Keratinocyte (primary cell): ENCODE results near the gene NEUROG1. TPM values are rescaled to one million over a fixed set of nuclear protein-coding genes. Genes with fewer than 3 reads are reported as not detected.
A peak's percentile ranks its signal among the peaks of the same experiment; 100 is the strongest.

Experiments used
- DNase-seq: peaks from one replicate; pipeline ENCODE4 v3.0.0-alpha.2; 2011; ENCODE audit warnings: low read depth, missing footprints, low spot score
- FAIRE-seq: peaks from 2 replicates; lab custom pipeline; 2011; peaks lifted over from hg19 to GRCh38; lab: Jason Lieb, UNC
- H2AFZ ChIP-seq: 2 replicates; pipeline ENCODE4 v1.6.0; 2012; ENCODE audit warnings: low read length, control low read depth, inconsistent platforms; ENCODE audit not compliant: control insufficient read depth
- H3K27ac ChIP-seq: 2 replicates; pipeline ENCODE4 v1.5.1; 2011; ENCODE audit warnings: low read length; ENCODE audit not compliant: control insufficient read depth, insufficient read depth
- H3K27me3 ChIP-seq: 3 replicates; pipeline ENCODE4 v1.6.0; 2011; ENCODE audit warnings: low read length; ENCODE audit not compliant: control insufficient read depth, insufficient read depth; ENCODE audit errors: extremely low read depth
- H3K36me3 ChIP-seq, 2 experiments: 2 replicates in 1 of 2; 3 replicates in 1 of 2; pipeline ENCODE4 v1.5.1; 2011; ENCODE audit warnings: low read length in 2 of 2, mild to moderate bottlenecking in 1 of 2; ENCODE audit not compliant: control insufficient read depth in 2 of 2, insufficient read depth in 2 of 2; ENCODE audit errors: extremely low read depth in 1 of 2
- H3K4me1 ChIP-seq: 3 replicates; pipeline ENCODE4 v1.5.1; 2011; ENCODE audit warnings: low read length; ENCODE audit not compliant: control insufficient read depth, insufficient read depth; ENCODE audit errors: extremely low read depth
- H3K4me2 ChIP-seq: 3 replicates; pipeline ENCODE4 v1.6.0; 2011; ENCODE audit warnings: low read depth, low read length; ENCODE audit not compliant: control insufficient read depth, insufficient read depth; ENCODE audit errors: extremely low read depth
- H3K4me3 ChIP-seq, 3 experiments: fragments of 200-600 bp in 1 of 3; sonication (generic) in 1 of 3; 2 replicates in 2 of 3; 3 replicates in 1 of 3; pipeline ENCODE4 v1.5.1; 2011 to 2016; ENCODE audit warnings: low read length in 3 of 3, mild to moderate bottlenecking in 3 of 3, control low read depth in 2 of 3, inconsistent platforms in 1 of 3, low read depth in 1 of 3, mixed read lengths in 1 of 3, mixed run types in 1 of 3, moderate library complexity in 1 of 3; ENCODE audit not compliant: control insufficient read depth in 2 of 3, insufficient read depth in 2 of 3; ENCODE audit errors: extremely low read depth in 1 of 3
- H3K79me2 ChIP-seq: 2 replicates; pipeline ENCODE4 v1.6.0; 2012; ENCODE audit warnings: low read length; ENCODE audit not compliant: control insufficient read depth, insufficient read depth
- H3K9ac ChIP-seq: 3 replicates; pipeline ENCODE4 v1.6.0; 2011; ENCODE audit warnings: low read length; ENCODE audit not compliant: control insufficient read depth, insufficient read depth; ENCODE audit errors: extremely low read depth
- H3K9me1 ChIP-seq: 3 replicates; pipeline ENCODE4 v1.6.0; 2011; ENCODE audit warnings: low read length; ENCODE audit not compliant: control insufficient read depth, insufficient read depth; ENCODE audit errors: extremely low read depth
- H3K9me3 ChIP-seq: 2 replicates; pipeline ENCODE4 v1.5.1; 2012; ENCODE audit warnings: low read depth, low read length; ENCODE audit not compliant: control insufficient read depth
- H4K20me1 ChIP-seq: 3 replicates; pipeline ENCODE4 v1.6.0; 2011; ENCODE audit warnings: low read length; ENCODE audit not compliant: control insufficient read depth, insufficient read depth; ENCODE audit errors: extremely low read depth
- CTCF ChIP-seq, 3 experiments: IDR thresholded peaks in 1 of 3; conservative IDR thresholded peaks in 1 of 3; optimal IDR thresholded peaks in 1 of 3; 2 replicates in 2 of 3; 3 replicates in 1 of 3; pipeline versions ENCODE3 to v1.5.1; 2011; ENCODE audit warnings: low read length in 3 of 3, mild to moderate bottlenecking in 3 of 3, moderate library complexity in 2 of 3, control low read depth in 1 of 3, inconsistent platforms in 1 of 3; ENCODE audit not compliant: insufficient read depth in 2 of 3; ENCODE audit errors: extremely low read depth in 1 of 3
- EZH2 ChIP-seq: IDR thresholded peaks from one replicate; pipeline ENCODE4 v1.6.1; 2012; ENCODE audit warnings: inconsistent platforms, mild to moderate bottlenecking, low read length, moderate library complexity
- dilution Hi-C: fragments of 300-500 bp; cut with MboI; formaldehyde crosslinking; loops from one replicate; pipeline ENCODE4 v1.7.0; 2020; ENCODE audit warnings: low sequenced_read_pairs; ENCODE audit not compliant: extremely low pct_ligation_motif_present
- polyA plus RNA-seq, 5 experiments: library from polyadenylated mRNA; depleted of rRNA in 3 of 5; stranded (reverse) in 3 of 5; stranded (forward) in 1 of 5; unstranded in 1 of 5; fragments of >200 nt; gene quantifications; 1 replicate in 1 of 5; 2 replicates in 3 of 5; 3 replicates in 1 of 5; pipeline versions ENCODE4 v1.2.1 to v1.2.3, GENCODE V29; 2011 to 2012; ENCODE audit warnings: missing spikeins in 2 of 5, low read depth in 1 of 5, low replicate concordance in 1 of 5

The NEUROG1 gene
- polyA plus RNA-seq, 1 donor (not counting 4 experiments of a cell fraction or from before 2014, with no cell fraction given) = not detected

- Histone ChIP-seq H3K4me1 (no peaks in the 10 kb centered on the region), H3K4me2 (no peak overlapping the region), H3K27ac (no peak overlapping the region), H3K9ac (no peak overlapping the region), H3K27me3 (peaks cover 25% of the 10 kb centered on the region), H3K36me3 (no peaks in the 10 kb centered on the region), H3K4me3 (no peak overlapping the region), H2AFZ (no peak overlapping the region), H3K9me3 (no peaks in the 10 kb centered on the region), H3K79me2 (no peaks in the 10 kb centered on the region), H4K20me1 (no peaks in the 10 kb centered on the region), H3K9me1 (no peaks in the 10 kb centered on the region)
- FAIRE-seq = no peak
- dilution Hi-C loops = loop anchor here (25.0 kb wide), 1 partner anchor 153 kb away; no protein-coding TSS in a partner anchor
- TF ChIP-seq CTCF (optimal IDR thresholded peaks at IDR 0.05 in 1 of 3, IDR thresholded peaks at IDR 0.05 in 1 of 3, conservative IDR thresholded peaks at IDR 0.05 in 1 of 3; ENCODE audit: extremely low read depth in 1 of 3, insufficient read depth in 2 of 3, low read length in 3 of 3) (no peak), EZH2 (no peak)
- no peak for DNase-seq
These were observed 48.5 kb upstream of the NEUROG1 start for GRCh38 chr5:135584276-135584675.

- Histone ChIP-seq H3K27me3 (peaks cover 37% of the 10 kb centered on the region), H3K36me3 (no peaks in the 10 kb centered on the region), H2AFZ (no peak overlapping the region), H3K9me1 (no peaks in the 10 kb centered on the region), H3K27ac (no peak overlapping the region), H3K79me2 (no peaks in the 10 kb centered on the region), H3K4me3 (no peak overlapping the region), H3K4me2 (no peak overlapping the region), H3K4me1 (peaks cover 10% of the 10 kb centered on the region), H3K9ac (no peak overlapping the region), H4K20me1 (no peaks in the 10 kb centered on the region), H3K9me3 (peaks cover 4% of the 10 kb centered on the region)
- dilution Hi-C loops = loop anchor here (25.0 kb wide), 1 partner anchor 155 kb away; no protein-coding TSS in a partner anchor
- DNase-seq (no peak), FAIRE-seq (no peak)
- TF ChIP-seq CTCF (optimal IDR thresholded peaks at IDR 0.05 in 1 of 3, IDR thresholded peaks at IDR 0.05 in 1 of 3, conservative IDR thresholded peaks at IDR 0.05 in 1 of 3; ENCODE audit: extremely low read depth in 1 of 3, insufficient read depth in 2 of 3, low read length in 3 of 3) (no peak), EZH2 (peak; percentile 23)
These were observed 46.5 kb upstream of the NEUROG1 start for GRCh38 chr5:135582099-135582781.
